D721Med (cell line): ENCODE data around the gene IDH3A.
A peak's percentile ranks its signal among the peaks of the same experiment; 100 is the strongest.

Experiments used
- DNase-seq: peaks from one replicate; pipeline ENCODE4 v3.0.0; 2011; ENCODE audit warnings: low spot score; ENCODE audit not compliant: insufficient read length
- FAIRE-seq: peaks from 2 replicates; lab custom pipeline; 2011; peaks lifted over from hg19 to GRCh38; lab: Jason Lieb, UNC
- CTCF ChIP-seq: IDR thresholded peaks from 2 replicates; pipeline ENCODE4 v1.5.1; 2012; ENCODE audit warnings: mild to moderate bottlenecking, control low read depth; ENCODE audit not compliant: insufficient read depth; ENCODE audit errors: missing control alignments

The IDH3A gene

GRCh38 chr15:78129751-78130287, 19.3 kb upstream of the IDH3A start:
- no peak for FAIRE-seq
- DNase-seq = no peak
- no peak for TF ChIP-seq CTCF

GRCh38 chr15:78130466-78131294, 18.5 kb upstream of the IDH3A start:
- no peak for TF ChIP-seq CTCF
- DNase-seq = no peak
- no peak for FAIRE-seq

GRCh38 chr15:78131295-78132061, 17.7 kb upstream of the IDH3A start, which contains the start of gene CIB2:
TSS of gene CIB2 (minus strand) at chr15:78131445. CDS start at chr15:78131215, 230 bp downstream.
- TF ChIP-seq CTCF = peak; percentile 40
- DNase-seq = peak; percentile 87
- FAIRE-seq = no peak

- TF ChIP-seq CTCF = no peak
- no peak for FAIRE-seq
These were observed 15.4 kb upstream of the IDH3A start for GRCh38 chr15:78133801-78134200.

GRCh38 chr15:78139578-78139977, 9.6 kb upstream of the IDH3A start:
- FAIRE-seq = no peak
- DNase-seq = no peak
- TF ChIP-seq CTCF = no peak

More at GRCh38 chr15:78133801-78134200, 15.4 kb upstream of the IDH3A start:
- no peak for DNase-seq

- DNase-seq (no peak), FAIRE-seq (no peak)
- TF ChIP-seq CTCF = no peak
These were observed 8.9 kb upstream of the IDH3A start for GRCh38 chr15:78140292-78140691.

GRCh38 chr15:78142332-78142731, 6.8 kb upstream of the IDH3A start:
- TF ChIP-seq CTCF = no peak
- FAIRE-seq = no peak
- no peak for DNase-seq
